Measurements from ENCODE around the gene IFI27L2.

The IFI27L2 gene

GRCh38 chr14:94171208-94171607, 41.8 kb upstream of the IFI27L2 start:
- no peak overlapping the region for H3K9ac ChIP-seq (ENCODE audit: low read depth in 1 of 2, low read length in 2 of 2)
- H3K4me3 ChIP-seq (ENCODE audit: low read depth in 1 of 2, low read length in 2 of 2): no peak overlapping the region
- peaks cover 0 to 3% of the 10 kb centered on the region in 2 donors for H3K4me1 ChIP-seq (ENCODE audit: control insufficient read depth in 1 of 2, insufficient read depth in 2 of 2, low read length in 2 of 2)
- H3K27ac ChIP-seq (ENCODE audit: low read depth, low read length): no peak overlapping the region
- no peaks in the 10 kb centered on the region for H3K36me3 ChIP-seq (ENCODE audit: control insufficient read depth in 1 of 2, insufficient read depth in 2 of 2, low read length in 2 of 2)
- H3K27me3 ChIP-seq (ENCODE audit: control insufficient read depth in 1 of 2, insufficient read depth in 2 of 2, low read length in 2 of 2): peaks cover 20 to 35% of the 10 kb centered on the region in 2 donors
- no peaks in the 10 kb centered on the region for H3K9me3 ChIP-seq (ENCODE audit: control insufficient read depth in 1 of 2, low read length in 2 of 2)

GRCh38 chr14:94170136-94170535, 40.7 kb upstream of the IFI27L2 start:
- H3K27ac ChIP-seq (ENCODE audit: low read depth, low read length): no peak overlapping the region
- no peaks in the 10 kb centered on the region for H3K9me3 ChIP-seq (ENCODE audit: control insufficient read depth in 1 of 2, low read length in 2 of 2)
- peaks cover 0 to 3% of the 10 kb centered on the region in 2 donors for H3K4me1 ChIP-seq (ENCODE audit: control insufficient read depth in 1 of 2, insufficient read depth in 2 of 2, low read length in 2 of 2)
- peaks cover 14 to 24% of the 10 kb centered on the region in 2 donors for H3K27me3 ChIP-seq (ENCODE audit: control insufficient read depth in 1 of 2, insufficient read depth in 2 of 2, low read length in 2 of 2)
- H3K36me3 ChIP-seq (ENCODE audit: control insufficient read depth in 1 of 2, insufficient read depth in 2 of 2, low read length in 2 of 2): no peaks in the 10 kb centered on the region
- no peak overlapping the region for H3K4me3 ChIP-seq (ENCODE audit: low read depth in 1 of 2, low read length in 2 of 2)
- no peak overlapping the region for H3K9ac ChIP-seq (ENCODE audit: low read depth in 1 of 2, low read length in 2 of 2)

- Histone ChIP-seq H3K27me3 (ENCODE audit: control insufficient read depth in 1 of 2, insufficient read depth in 2 of 2, low read length in 2 of 2) (peaks cover 12 to 15% of the 10 kb centered on the region in 2 donors), H3K36me3 (ENCODE audit: control insufficient read depth in 1 of 2, insufficient read depth in 2 of 2, low read length in 2 of 2) (no peaks in the 10 kb centered on the region), H3K9ac (ENCODE audit: low read depth in 1 of 2, low read length in 2 of 2) (no peak overlapping the region), H3K4me1 (ENCODE audit: control insufficient read depth in 1 of 2, insufficient read depth in 2 of 2, low read length in 2 of 2) (peaks cover 8 to 16% of the 10 kb centered on the region in 2 donors), H3K9me3 (ENCODE audit: control insufficient read depth in 1 of 2, low read length in 2 of 2) (no peaks in the 10 kb centered on the region), H3K27ac (ENCODE audit: low read depth, low read length) (no peak overlapping the region), H3K4me3 (ENCODE audit: low read depth in 1 of 2, low read length in 2 of 2) (no peak overlapping the region)
Measured at GRCh38 chr14:94165744-94166143, 36.3 kb upstream of the IFI27L2 start.

GRCh38 chr14:94164685-94165431, 35.5 kb upstream of the IFI27L2 start:
- H3K9me3 ChIP-seq (ENCODE audit: control insufficient read depth in 1 of 2, low read length in 2 of 2): no peaks in the 10 kb centered on the region
- no peak overlapping the region for H3K9ac ChIP-seq (ENCODE audit: low read depth in 1 of 2, low read length in 2 of 2)
- H3K27ac ChIP-seq (ENCODE audit: low read depth, low read length): no peak overlapping the region
- no peaks in the 10 kb centered on the region for H3K36me3 ChIP-seq (ENCODE audit: control insufficient read depth in 1 of 2, insufficient read depth in 2 of 2, low read length in 2 of 2)
- H3K27me3 ChIP-seq (ENCODE audit: control insufficient read depth in 1 of 2, insufficient read depth in 2 of 2, low read length in 2 of 2): peaks cover 12 to 15% of the 10 kb centered on the region in 2 donors
- H3K4me3 ChIP-seq (ENCODE audit: low read depth in 1 of 2, low read length in 2 of 2): no peak overlapping the region
- H3K4me1 ChIP-seq (ENCODE audit: control insufficient read depth in 1 of 2, insufficient read depth in 2 of 2, low read length in 2 of 2): peaks cover 8 to 16% of the 10 kb centered on the region in 2 donors

- no peak overlapping the region for H3K9ac ChIP-seq (ENCODE audit: low read depth in 1 of 2, low read length in 2 of 2)
- no peak overlapping the region for H3K4me3 ChIP-seq (ENCODE audit: low read depth in 1 of 2, low read length in 2 of 2)
- H3K36me3 ChIP-seq (ENCODE audit: control insufficient read depth in 1 of 2, insufficient read depth in 2 of 2, low read length in 2 of 2): no peaks in the 10 kb centered on the region
Measured at GRCh38 chr14:94163796-94164195, 34.4 kb upstream of the IFI27L2 start.

GRCh38 chr14:94162466-94162865, 33.1 kb upstream of the IFI27L2 start:
- no peak overlapping the region for H3K27ac ChIP-seq (ENCODE audit: low read depth, low read length)
- peaks cover 8 to 16% of the 10 kb centered on the region in 2 donors for H3K4me1 ChIP-seq (ENCODE audit: control insufficient read depth in 1 of 2, insufficient read depth in 2 of 2, low read length in 2 of 2)
- H3K9me3 ChIP-seq (ENCODE audit: control insufficient read depth in 1 of 2, low read length in 2 of 2): no peaks in the 10 kb centered on the region
- H3K36me3 ChIP-seq (ENCODE audit: control insufficient read depth in 1 of 2, insufficient read depth in 2 of 2, low read length in 2 of 2): no peaks in the 10 kb centered on the region
- no peak overlapping the region for H3K4me3 ChIP-seq (ENCODE audit: low read depth in 1 of 2, low read length in 2 of 2)
- H3K27me3 ChIP-seq (ENCODE audit: control insufficient read depth in 1 of 2, insufficient read depth in 2 of 2, low read length in 2 of 2): peaks cover 12% of the 10 kb centered on the region in 2 donors
- H3K9ac ChIP-seq (ENCODE audit: low read depth in 1 of 2, low read length in 2 of 2): no peak overlapping the region

More at GRCh38 chr14:94163796-94164195, 34.4 kb upstream of the IFI27L2 start:
- H3K9me3 ChIP-seq (ENCODE audit: control insufficient read depth in 1 of 2, low read length in 2 of 2): no peaks in the 10 kb centered on the region
- H3K4me1 ChIP-seq (ENCODE audit: control insufficient read depth in 1 of 2, insufficient read depth in 2 of 2, low read length in 2 of 2): peaks cover 8 to 16% of the 10 kb centered on the region in 2 donors
- H3K27me3 ChIP-seq (ENCODE audit: control insufficient read depth in 1 of 2, insufficient read depth in 2 of 2, low read length in 2 of 2): peaks cover 12 to 15% of the 10 kb centered on the region in 2 donors
- no peak overlapping the region for H3K27ac ChIP-seq (ENCODE audit: low read depth, low read length)

GRCh38 chr14:94161981-94162380, 32.6 kb upstream of the IFI27L2 start:
- Histone ChIP-seq H3K9me3 (ENCODE audit: control insufficient read depth in 1 of 2, low read length in 2 of 2) (no peaks in the 10 kb centered on the region), H3K36me3 (ENCODE audit: control insufficient read depth in 1 of 2, insufficient read depth in 2 of 2, low read length in 2 of 2) (no peaks in the 10 kb centered on the region), H3K27me3 (ENCODE audit: control insufficient read depth in 1 of 2, insufficient read depth in 2 of 2, low read length in 2 of 2) (peaks cover 8 to 10% of the 10 kb centered on the region in 2 donors), H3K27ac (ENCODE audit: low read depth, low read length) (no peak overlapping the region), H3K4me3 (ENCODE audit: low read depth in 1 of 2, low read length in 2 of 2) (no peak overlapping the region), H3K4me1 (ENCODE audit: control insufficient read depth in 1 of 2, insufficient read depth in 2 of 2, low read length in 2 of 2) (peaks cover 8 to 16% of the 10 kb centered on the region in 2 donors), H3K9ac (ENCODE audit: low read depth in 1 of 2, low read length in 2 of 2) (no peak overlapping the region)

- H3K4me1 ChIP-seq (ENCODE audit: control insufficient read depth in 1 of 2, insufficient read depth in 2 of 2, low read length in 2 of 2): peaks cover 8 to 16% of the 10 kb centered on the region in 2 donors
- no peak overlapping the region for H3K9ac ChIP-seq (ENCODE audit: low read depth in 1 of 2, low read length in 2 of 2)
- H3K36me3 ChIP-seq (ENCODE audit: control insufficient read depth in 1 of 2, insufficient read depth in 2 of 2, low read length in 2 of 2): no peaks in the 10 kb centered on the region
- no peaks in the 10 kb centered on the region for H3K9me3 ChIP-seq (ENCODE audit: control insufficient read depth in 1 of 2, low read length in 2 of 2)
- H3K27me3 ChIP-seq (ENCODE audit: control insufficient read depth in 1 of 2, insufficient read depth in 2 of 2, low read length in 2 of 2): peaks cover 10% of the 10 kb centered on the region in 2 donors
- H3K27ac ChIP-seq (ENCODE audit: low read depth, low read length): no peak overlapping the region
- H3K4me3 ChIP-seq (ENCODE audit: low read depth in 1 of 2, low read length in 2 of 2): no peak overlapping the region
Measured at GRCh38 chr14:94161058-94161457, 31.7 kb upstream of the IFI27L2 start.

GRCh38 chr14:94158239-94158883, 29.0 kb upstream of the IFI27L2 start:
- no peak overlapping the region for H3K27ac ChIP-seq (ENCODE audit: low read depth, low read length)

GRCh38 chr14:94157197-94157596, 27.8 kb upstream of the IFI27L2 start:
- H3K9ac ChIP-seq (ENCODE audit: low read depth in 1 of 2, low read length in 2 of 2): no peak overlapping the region
- H3K9me3 ChIP-seq (ENCODE audit: control insufficient read depth in 1 of 2, low read length in 2 of 2): no peaks in the 10 kb centered on the region
- H3K36me3 ChIP-seq (ENCODE audit: control insufficient read depth in 1 of 2, insufficient read depth in 2 of 2, low read length in 2 of 2): no peaks in the 10 kb centered on the region
- H3K27ac ChIP-seq (ENCODE audit: low read depth, low read length): no peak overlapping the region
- H3K4me1 ChIP-seq (ENCODE audit: control insufficient read depth in 1 of 2, insufficient read depth in 2 of 2, low read length in 2 of 2): peaks cover 4% of the 10 kb centered on the region in 2 donors
- H3K27me3 ChIP-seq (ENCODE audit: control insufficient read depth in 1 of 2, insufficient read depth in 2 of 2, low read length in 2 of 2): peaks cover 0 to 4% of the 10 kb centered on the region in 2 donors
- no peak overlapping the region for H3K4me3 ChIP-seq (ENCODE audit: low read depth in 1 of 2, low read length in 2 of 2)

More at GRCh38 chr14:94158239-94158883, 29.0 kb upstream of the IFI27L2 start:
- Histone ChIP-seq H3K36me3 (ENCODE audit: control insufficient read depth in 1 of 2, insufficient read depth in 2 of 2, low read length in 2 of 2) (no peaks in the 10 kb centered on the region), H3K4me1 (ENCODE audit: control insufficient read depth in 1 of 2, insufficient read depth in 2 of 2, low read length in 2 of 2) (peaks cover 8% of the 10 kb centered on the region in 2 donors), H3K9me3 (ENCODE audit: control insufficient read depth in 1 of 2, low read length in 2 of 2) (no peaks in the 10 kb centered on the region), H3K27me3 (ENCODE audit: control insufficient read depth in 1 of 2, insufficient read depth in 2 of 2, low read length in 2 of 2) (peaks cover 0 to 4% of the 10 kb centered on the region in 2 donors), H3K4me3 (ENCODE audit: low read depth in 1 of 2, low read length in 2 of 2) (no peak overlapping the region), H3K9ac (ENCODE audit: low read depth in 1 of 2, low read length in 2 of 2) (no peak overlapping the region)
